ENCODE measurements around the gene ATP10D. TPM values are rescaled to one million over a fixed set of nuclear protein-coding genes. Genes with fewer than 3 reads are reported as not detected.

Gene ATP10D
- total RNA-seq, 2 experiments from 2014 or later, result 11.7 to 20.2 TPM

- Histone ChIP-seq H3K4me1 (ENCODE audit: insufficient read depth, low read length, poor library complexity, severe bottlenecking) (no peaks in the 10 kb centered on the region), H3K36me3 (ENCODE audit: insufficient read depth, low read length) (no peaks in the 10 kb centered on the region), H3K4me3 (ENCODE audit: low read depth, low read length, poor library complexity, severe bottlenecking) (no peak overlapping the region), H2AFZ (ENCODE audit: low read length) (no peak overlapping the region), H4K20me1 (ENCODE audit: insufficient read depth, low read length) (no peaks in the 10 kb centered on the region), H3K27ac (ENCODE audit: low read depth, low read length, poor library complexity, severe bottlenecking) (no peak overlapping the region), H3K4me2 (ENCODE audit: low read length) (no peak overlapping the region), H3K9me2 (ENCODE audit: insufficient read depth, low read length) (no peaks in the 10 kb centered on the region), H3K79me2 (ENCODE audit: insufficient read depth, low read depth, low read length) (no peaks in the 10 kb centered on the region), H3K9me3 (ENCODE audit: low read length) (no peaks in the 10 kb centered on the region)
- BruUV-seq (replicated peaks), result no TSS peak
- ChIA-PET POLR2A (interaction anchor here (0.6 to 1.0 kb wide), 2 partner anchors 16 to 1333 kb away, joined by 3 read pairs; no protein-coding TSS in a partner anchor), CTCF (ENCODE audit: unreplicated experiment) (no interaction called here)
- no peak for DNase-seq (ENCODE audit: low spot score)
- intact Hi-C loops (cut with micrococcal nuclease; ENCODE audit: unreplicated experiment), result no loop called here
- TF ChIP-seq CTCF (conservative IDR thresholded peaks at IDR 0.05; ENCODE audit: low read length) (no peak), EZH2phosphoT487 (IDR thresholded peaks at IDR 0.05; ENCODE audit: borderline replicate concordance, low read depth, low read length) (no peak)
Measured at GRCh38 chr4:47631161-47631560, 146.1 kb downstream of the ATP10D start.

GRCh38 chr4:47639531-47639930, 154.5 kb downstream of the ATP10D start:
- intact Hi-C loops (cut with micrococcal nuclease; ENCODE audit: unreplicated experiment), result no loop called here
- no TSS peak for BruUV-seq (replicated peaks)
- no peak for DNase-seq (ENCODE audit: low spot score)

More at GRCh38 chr4:47639531-47639930, 154.5 kb downstream of the ATP10D start:
- no peak for TF ChIP-seq CTCF (conservative IDR thresholded peaks at IDR 0.05; ENCODE audit: low read length)
- TF ChIP-seq EZH2phosphoT487 (IDR thresholded peaks at IDR 0.05; ENCODE audit: borderline replicate concordance, low read depth, low read length), result no peak
- Histone ChIP-seq H3K9me2 (ENCODE audit: insufficient read depth, low read length) (no peaks in the 10 kb centered on the region), H4K20me1 (ENCODE audit: insufficient read depth, low read length) (no peaks in the 10 kb centered on the region), H3K79me2 (ENCODE audit: insufficient read depth, low read depth, low read length) (no peaks in the 10 kb centered on the region), H3K27ac (ENCODE audit: low read depth, low read length, poor library complexity, severe bottlenecking) (no peak overlapping the region), H3K4me1 (ENCODE audit: insufficient read depth, low read length, poor library complexity, severe bottlenecking) (no peaks in the 10 kb centered on the region), H3K4me2 (ENCODE audit: low read length) (no peak overlapping the region), H3K9me3 (ENCODE audit: low read length) (no peaks in the 10 kb centered on the region), H2AFZ (ENCODE audit: low read length) (no peak overlapping the region), H3K4me3 (ENCODE audit: low read depth, low read length, poor library complexity, severe bottlenecking) (no peak overlapping the region), H3K36me3 (ENCODE audit: insufficient read depth, low read length) (no peaks in the 10 kb centered on the region)
- POLR2A ChIA-PET, result interaction anchor here (0.5 to 0.6 kb wide), 2 partner anchors 92 to 215 kb away, joined by 3 read pairs; no protein-coding TSS in a partner anchor
- CTCF ChIA-PET (ENCODE audit: unreplicated experiment), result no interaction called here
